SU-DHL-6 (cell line): ENCODE measurements around the gene RXFP3.

Experiments used
- H2AFZ ChIP-seq: fragments of 200-600 bp; sonication (generic); 2 replicates; pipeline ENCODE4 v1.6.1; 2014; ENCODE audit warnings: low read depth, mild to moderate bottlenecking, moderate library complexity, mixed read lengths, antibody characterized with exemption, low read length; ENCODE audit not compliant: severe bottlenecking
- H3F3A ChIP-seq: fragments of 200-600 bp; shearing (Covaris generic); 2 replicates; pipeline ENCODE4 v1.6.0; 2016; ENCODE audit warnings: antibody characterized with exemption, mild to moderate bottlenecking; ENCODE audit not compliant: insufficient read depth
- H3K27ac ChIP-seq: fragments of 200-600 bp; sonication (generic); 2 replicates; pipeline ENCODE4 v1.5.1; 2016; ENCODE audit warnings: low read depth, mild to moderate bottlenecking, low read length, moderate library complexity, mixed read lengths
- H3K27me3 ChIP-seq: fragments of 200-600 bp; sonication (generic), shearing (Covaris generic); 2 replicates; pipeline ENCODE4 v1.6.0; 2014; ENCODE audit warnings: mild to moderate bottlenecking, low read length
- H3K36me3 ChIP-seq: fragments of 200-600 bp; sonication (generic); 2 replicates; pipeline ENCODE4 v1.6.1; 2014; ENCODE audit warnings: mild to moderate bottlenecking, low read length, mixed read lengths
- H3K4me2 ChIP-seq: fragments of 300-600, 200-600 bp; shearing (Covaris generic), sonication (generic); 2 replicates; pipeline ENCODE4 v1.6.0; 2014; ENCODE audit warnings: low read length, low read depth, mild to moderate bottlenecking; ENCODE audit not compliant: poor library complexity, severe bottlenecking
- H3K4me3 ChIP-seq: fragments of 200-600 bp; sonication (generic); 2 replicates; pipeline ENCODE4 v1.5.1; 2014; ENCODE audit warnings: antibody characterized with exemption, low read length, mild to moderate bottlenecking, mixed read lengths; ENCODE audit not compliant: insufficient read depth, poor library complexity, severe bottlenecking
- H3K79me2 ChIP-seq: fragments of 200-600 bp; sonication (generic); 2 replicates; pipeline ENCODE4 v1.6.1; 2014; ENCODE audit warnings: mild to moderate bottlenecking, low read length, moderate library complexity; ENCODE audit not compliant: insufficient read depth
- H3K9ac ChIP-seq: fragments of 200-600 bp; sonication (generic); 2 replicates; pipeline ENCODE4 v1.7.0; 2014; ENCODE audit warnings: mild to moderate bottlenecking, low read length
- H3K9me2 ChIP-seq: fragments of 200-600 bp; sonication (generic); replicated peaks from 2 replicates; pipeline ENCODE4 v1.6.1; 2014; ENCODE audit warnings: low read length; ENCODE audit not compliant: insufficient read depth
- H3K9me3 ChIP-seq: fragments of 200-600 bp; sonication (generic); 2 replicates; pipeline ENCODE4 v1.6.1; 2014; ENCODE audit warnings: low read length, mixed read lengths; ENCODE audit not compliant: insufficient read depth
- H4K20me1 ChIP-seq: fragments of 200-600 bp; sonication (generic); 2 replicates; pipeline ENCODE4 v1.6.1; 2014; ENCODE audit warnings: low read depth, mild to moderate bottlenecking, antibody characterized with exemption, low read length, moderate library complexity, mixed read lengths
- EZH2phosphoT487 ChIP-seq: fragments of 200-600 bp; sonication (generic), shearing (Covaris generic); conservative IDR thresholded peaks from 2 replicates; pipeline ENCODE4 v1.6.1; 2018; ENCODE audit warnings: mild to moderate bottlenecking, antibody characterized with exemption, low read length, moderate library complexity, mixed read lengths
- TF ChIP-seq, protein P1 (sequence below): fragments of 200-600 bp; sonication (generic); IDR thresholded peaks from one replicate; pipeline ENCODE4 v1.5.1; 2017; ENCODE audit warnings: antibody characterized with exemption, mild to moderate bottlenecking, low read length, moderate library complexity; ENCODE audit not compliant: insufficient read depth, poor library complexity, severe bottlenecking

Gene RXFP3

DNA sequence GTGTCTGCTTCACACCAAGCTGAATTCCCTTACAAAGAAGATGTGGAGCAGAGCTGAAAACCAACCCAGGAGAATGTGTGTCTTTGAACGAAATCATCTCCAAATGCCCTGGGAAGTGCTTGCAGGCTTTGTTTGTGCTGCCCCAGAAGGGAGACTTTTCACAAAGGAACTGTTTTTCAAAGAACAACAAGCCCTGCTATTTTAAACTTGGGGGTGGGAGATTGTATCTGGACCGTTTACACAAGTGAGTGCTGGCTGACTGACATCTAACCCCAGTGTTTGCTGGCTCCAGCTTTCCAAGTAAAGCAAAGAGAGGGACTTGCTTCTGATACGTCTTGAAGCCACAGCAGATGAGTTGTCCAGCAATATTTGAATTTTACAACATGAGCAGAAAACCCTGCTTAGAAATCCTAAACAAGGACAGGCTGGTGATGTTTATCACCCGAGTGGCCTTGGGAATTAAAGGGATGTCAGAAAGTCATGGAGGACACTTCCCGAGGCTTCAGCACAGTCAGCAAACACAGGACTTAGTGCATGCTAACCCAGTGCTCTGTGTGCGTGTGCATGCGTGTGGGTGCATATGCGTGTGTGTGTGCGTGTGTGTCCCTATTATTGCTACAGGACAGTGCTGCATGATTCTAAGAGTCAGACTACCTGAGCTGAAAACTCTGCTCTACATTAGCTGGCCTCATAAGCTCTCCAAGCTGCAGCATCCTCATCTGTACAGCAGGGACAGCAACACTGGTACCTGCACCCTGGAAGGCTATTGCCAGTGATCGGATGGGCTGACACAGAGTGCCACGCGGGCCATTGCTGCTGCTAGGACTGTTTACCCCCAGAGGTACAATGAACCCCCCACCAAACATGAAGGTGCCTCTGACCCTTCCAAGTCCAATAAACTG, 45.8 kb upstream of the RXFP3 start:
- no peaks in the 10 kb centered on the region for H3F3A ChIP-seq
- no peaks in the 10 kb centered on the region for H3K9me3 ChIP-seq
- H3K9ac ChIP-seq = no peak overlapping the region
- H3K27me3 ChIP-seq = no peaks in the 10 kb centered on the region
- H3K4me3 ChIP-seq = no peak overlapping the region
- H3K27ac ChIP-seq = no peak overlapping the region
- no peaks in the 10 kb centered on the region for H3K79me2 ChIP-seq
- no peaks in the 10 kb centered on the region for H3K36me3 ChIP-seq
- H4K20me1 ChIP-seq = no peaks in the 10 kb centered on the region
- no peak overlapping the region for H2AFZ ChIP-seq
- H3K9me2 ChIP-seq = no peaks in the 10 kb centered on the region
- TF ChIP-seq EZH2phosphoT487 = no peak
- TF ChIP-seq, protein P1, sequence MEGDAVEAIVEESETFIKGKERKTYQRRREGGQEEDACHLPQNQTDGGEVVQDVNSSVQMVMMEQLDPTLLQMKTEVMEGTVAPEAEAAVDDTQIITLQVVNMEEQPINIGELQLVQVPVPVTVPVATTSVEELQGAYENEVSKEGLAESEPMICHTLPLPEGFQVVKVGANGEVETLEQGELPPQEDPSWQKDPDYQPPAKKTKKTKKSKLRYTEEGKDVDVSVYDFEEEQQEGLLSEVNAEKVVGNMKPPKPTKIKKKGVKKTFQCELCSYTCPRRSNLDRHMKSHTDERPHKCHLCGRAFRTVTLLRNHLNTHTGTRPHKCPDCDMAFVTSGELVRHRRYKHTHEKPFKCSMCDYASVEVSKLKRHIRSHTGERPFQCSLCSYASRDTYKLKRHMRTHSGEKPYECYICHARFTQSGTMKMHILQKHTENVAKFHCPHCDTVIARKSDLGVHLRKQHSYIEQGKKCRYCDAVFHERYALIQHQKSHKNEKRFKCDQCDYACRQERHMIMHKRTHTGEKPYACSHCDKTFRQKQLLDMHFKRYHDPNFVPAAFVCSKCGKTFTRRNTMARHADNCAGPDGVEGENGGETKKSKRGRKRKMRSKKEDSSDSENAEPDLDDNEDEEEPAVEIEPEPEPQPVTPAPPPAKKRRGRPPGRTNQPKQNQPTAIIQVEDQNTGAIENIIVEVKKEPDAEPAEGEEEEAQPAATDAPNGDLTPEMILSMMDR = no peak
- H3K4me2 ChIP-seq = no peak overlapping the region

DNA sequence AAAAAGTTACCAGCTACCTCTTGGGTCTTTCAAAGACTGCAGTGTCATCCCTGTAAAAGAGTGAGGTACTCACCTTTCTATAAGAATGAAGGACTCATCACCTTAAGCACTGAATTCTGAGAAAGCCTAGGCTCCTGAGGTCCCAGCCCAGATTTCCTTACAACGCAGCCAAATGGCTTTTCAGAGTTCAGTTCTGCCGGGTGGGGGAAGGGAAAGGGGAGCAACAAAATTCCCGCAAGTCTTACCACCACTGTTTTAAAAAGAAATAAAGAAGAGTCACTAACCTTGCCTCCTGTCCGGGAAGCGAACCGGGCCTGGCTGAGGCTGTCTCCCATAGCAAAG, 44.8 kb upstream of the RXFP3 start:
- no peak for TF ChIP-seq EZH2phosphoT487
- TF ChIP-seq, protein P1 = no peak
- Histone ChIP-seq H3K27me3 (no peaks in the 10 kb centered on the region), H3K9me2 (no peaks in the 10 kb centered on the region), H3K4me2 (no peak overlapping the region), H2AFZ (no peak overlapping the region), H4K20me1 (no peaks in the 10 kb centered on the region), H3K27ac (no peak overlapping the region), H3K9me3 (no peaks in the 10 kb centered on the region), H3K36me3 (no peaks in the 10 kb centered on the region), H3F3A (no peaks in the 10 kb centered on the region), H3K4me3 (no peak overlapping the region), H3K9ac (no peak overlapping the region), H3K79me2 (no peaks in the 10 kb centered on the region)

DNA sequence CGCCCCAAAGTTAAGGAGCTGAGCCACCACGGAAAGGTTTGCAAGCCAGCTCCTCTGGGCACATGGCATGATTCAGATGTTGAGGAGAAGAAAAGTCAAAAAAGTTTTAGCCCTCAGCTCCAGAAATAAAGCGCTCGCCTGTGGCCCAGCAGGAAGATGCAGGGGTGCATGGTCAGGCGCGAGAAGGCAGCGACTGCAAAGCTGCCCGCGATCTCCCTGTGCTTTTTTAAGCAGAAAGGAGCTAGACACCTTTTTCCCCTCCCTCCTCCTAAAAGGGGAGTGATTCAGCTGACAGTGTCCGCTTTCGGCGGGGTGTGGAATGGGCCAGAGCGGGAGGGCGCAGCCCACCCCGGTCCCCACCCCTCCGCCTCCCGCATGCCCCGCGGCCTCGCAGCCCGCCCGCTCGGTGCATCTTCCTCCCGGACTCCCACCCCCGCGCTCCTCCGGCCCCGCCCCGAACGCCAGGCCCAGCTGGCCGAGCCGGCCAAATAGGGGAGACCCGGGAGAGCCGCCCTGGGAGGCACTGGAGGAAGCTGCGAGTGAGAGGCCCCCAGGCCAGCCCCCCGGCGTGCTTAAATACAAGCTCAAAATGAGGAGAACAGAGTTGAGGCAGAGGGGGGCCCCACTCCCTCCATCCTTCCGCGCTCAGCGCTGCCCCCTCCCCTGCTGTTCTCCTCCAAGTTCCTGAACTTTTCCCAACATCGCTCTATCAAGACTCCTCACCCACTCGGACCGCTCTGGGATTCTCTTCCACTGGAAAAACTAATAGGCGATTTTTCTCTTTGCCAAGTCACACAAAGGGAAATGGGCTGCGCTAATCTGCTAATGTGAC, 44.2 kb upstream of the RXFP3 start, which contains the start of gene ADAMTS12:
Gene ADAMTS12 (minus strand): TSS at position 203 of the 832 bp plus-strand sequence. CDS start 134 bp downstream, at position 69.
- H3K9me2 ChIP-seq = no peaks in the 10 kb centered on the region
- no peaks in the 10 kb centered on the region for H3K27me3 ChIP-seq
- no peaks in the 10 kb centered on the region for H3F3A ChIP-seq
- no peaks in the 10 kb centered on the region for H3K9me3 ChIP-seq
- no peak within 1 kb of the TSS for H3K27ac ChIP-seq
- TF ChIP-seq, protein P1 = no peak
- TF ChIP-seq EZH2phosphoT487 = no peak
- H3K79me2 ChIP-seq = no peaks in the 10 kb centered on the region
- H3K4me3 ChIP-seq = no peak within 1 kb of the TSS
- no peak within 1 kb of the TSS for H3K9ac ChIP-seq
- no peak within 1 kb of the TSS for H3K4me2 ChIP-seq
- H4K20me1 ChIP-seq = no peaks in the 10 kb centered on the region
- no peaks in the 10 kb centered on the region for H3K36me3 ChIP-seq
- no peak within 1 kb of the TSS for H2AFZ ChIP-seq
